Pons (tissue), 1 donor: ENCODE results near the gene STAMBP.
"Not testable (repeated sequence)": the region's sequence is repeated elsewhere in the genome, so short reads cannot be mapped to it uniquely, and the experiment has no call there.

Experiments used
- DNase-seq: peaks from one replicate; pipeline ENCODE4 v3.0.0-alpha.2; 2016; ENCODE audit warnings: low spot score

Gene STAMBP

DNA sequence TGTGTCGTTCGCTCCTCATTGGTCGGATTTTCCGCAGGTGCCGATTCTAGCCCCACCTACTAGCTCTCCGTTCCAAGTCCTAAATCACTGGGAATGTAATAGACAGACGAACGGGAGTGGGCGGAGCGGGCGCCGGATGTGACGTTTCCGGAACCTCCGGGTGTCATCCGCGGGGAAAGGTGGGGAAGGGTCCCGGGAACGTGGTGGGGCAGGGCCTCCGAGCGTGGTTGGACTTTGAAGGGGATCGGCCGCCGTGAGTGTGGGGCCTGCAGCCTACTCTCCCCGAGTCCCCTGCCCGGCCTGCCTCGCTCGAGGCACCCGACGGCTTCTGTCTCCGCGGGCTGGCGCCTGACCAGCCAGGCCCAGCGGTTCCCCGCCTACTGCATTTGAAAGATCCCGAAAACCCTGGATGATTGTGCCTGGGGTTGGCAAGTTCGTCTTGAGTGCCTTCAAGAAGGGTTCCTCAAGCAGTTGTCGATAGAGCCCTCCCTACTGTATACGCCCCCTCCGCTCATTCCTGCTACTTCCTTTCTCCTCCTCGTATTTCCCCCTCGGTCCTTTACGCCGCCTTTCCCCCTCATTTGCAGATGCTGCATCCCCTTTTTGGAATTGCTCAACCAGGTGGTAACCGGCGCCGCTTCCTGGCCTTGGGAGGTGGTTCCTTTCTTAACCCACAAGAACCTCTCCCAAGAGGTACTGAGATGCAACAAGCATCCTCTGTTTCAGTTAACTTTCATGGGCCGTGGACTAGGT, at the start of gene STAMBP:
STAMBP (plus strand) TSS at position 144 of the 753 bp plus-strand sequence. CDS start 1,896 bp downstream, outside the sequence.
- peak; percentile 99 for DNase-seq

- peak; percentile 98 for DNase-seq
Measured at GRCh38 chr2:73779467-73780236, 49.1 kb upstream of the STAMBP start, which contains the start of gene DUSP11. TSS of gene DUSP11 (minus strand) at chr2:73780103. CDS start at chr2:73779974, 129 bp downstream.

GRCh38 chr2:73780237-73780582, 48.6 kb upstream of the STAMBP start:
- DNase-seq: no peak

DNA sequence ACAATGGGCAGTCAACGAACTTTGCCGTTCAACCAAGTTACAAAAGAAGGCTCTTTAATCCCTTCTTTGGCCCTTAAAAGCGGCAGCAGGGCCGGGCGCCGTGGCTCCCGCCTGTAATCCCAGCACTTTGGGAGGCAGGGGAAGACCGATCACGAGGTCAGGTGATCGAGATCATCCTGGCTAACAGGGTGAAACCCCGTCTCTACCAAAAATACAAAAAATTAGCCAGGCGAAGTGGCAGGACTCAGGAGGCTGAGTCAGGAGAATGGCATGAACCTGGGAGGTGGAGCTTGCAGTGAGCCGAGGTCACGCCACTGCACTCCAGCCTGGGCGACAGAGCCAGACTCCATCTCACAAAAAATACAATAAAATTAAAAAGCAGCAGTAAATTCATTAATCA, 45.4 kb upstream of the STAMBP start:
- not testable (repeated sequence) for DNase-seq

GRCh38 chr2:73783883-73784282, 44.9 kb upstream of the STAMBP start, which contains the start of gene C2orf78:
TSS of gene C2orf78 (plus strand) at chr2:73784183. CDS start at chr2:73784310, 127 bp downstream.
- DNase-seq: not testable (repeated sequence)

GRCh38 chr2:73811878-73812277, 16.9 kb upstream of the STAMBP start:
- DNase-seq: no peak

DNA sequence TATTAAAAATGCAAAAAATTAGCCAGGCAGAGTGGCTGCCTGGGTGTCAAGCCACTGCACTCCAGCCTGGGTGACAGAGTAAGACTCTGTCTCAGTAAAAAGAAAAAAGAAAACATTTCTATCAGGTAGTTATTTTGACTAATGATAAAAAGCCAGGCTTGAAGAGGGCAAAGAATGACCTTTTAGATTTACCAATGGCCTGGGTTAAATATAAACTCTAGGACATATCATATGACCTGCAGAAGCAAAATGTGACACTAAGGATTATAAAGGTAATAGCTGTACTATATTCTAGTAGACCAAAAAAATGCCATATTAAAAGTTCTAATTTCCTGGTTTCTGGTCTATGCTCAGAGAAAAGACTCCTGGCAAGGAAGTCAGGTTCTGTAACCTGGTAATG, 16.1 kb upstream of the STAMBP start:
- no peak for DNase-seq

DNA sequence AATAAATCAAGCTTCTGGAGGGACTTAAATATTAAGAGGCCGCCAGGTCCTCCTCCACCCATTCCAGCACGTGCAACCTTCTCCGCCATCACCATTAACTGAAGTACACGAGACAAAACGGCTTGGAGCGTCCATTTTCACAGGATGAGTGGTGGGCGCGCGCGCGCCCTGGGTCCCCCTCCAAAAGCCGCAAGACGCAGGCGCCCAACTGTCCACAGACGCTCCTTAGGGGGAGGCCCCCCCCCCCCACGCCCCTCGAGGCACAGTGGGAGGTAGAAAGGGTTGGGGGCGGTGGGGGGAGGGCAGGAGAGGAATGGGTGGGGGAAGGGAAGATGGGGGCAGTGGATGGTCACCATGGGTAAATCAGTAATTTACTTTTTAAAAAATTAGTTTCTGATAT, 10.5 kb upstream of the STAMBP start:
- no peak for DNase-seq

GRCh38 chr2:73821227-73821626, 7.5 kb upstream of the STAMBP start:
- no peak for DNase-seq

DNA sequence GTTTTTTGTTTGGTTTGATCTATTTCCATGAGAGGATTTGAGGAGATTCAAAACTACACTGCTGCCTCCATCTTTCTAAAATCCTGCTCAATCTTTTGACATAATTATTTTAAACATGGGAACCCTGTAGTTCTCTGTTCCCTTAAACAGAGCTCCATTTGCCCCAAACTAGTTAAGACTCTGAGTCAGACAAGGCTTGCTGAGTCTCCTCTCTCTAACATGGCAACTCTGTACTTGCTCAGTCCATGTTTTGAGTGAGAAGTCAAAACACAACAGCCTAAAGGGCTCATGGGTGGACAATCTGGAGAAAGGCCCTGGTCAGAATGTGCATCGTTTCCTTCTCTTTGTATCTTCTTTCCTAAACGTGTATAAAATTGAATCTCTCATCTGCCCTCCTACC, 7.1 kb upstream of the STAMBP start:
- DNase-seq: no peak

DNA sequence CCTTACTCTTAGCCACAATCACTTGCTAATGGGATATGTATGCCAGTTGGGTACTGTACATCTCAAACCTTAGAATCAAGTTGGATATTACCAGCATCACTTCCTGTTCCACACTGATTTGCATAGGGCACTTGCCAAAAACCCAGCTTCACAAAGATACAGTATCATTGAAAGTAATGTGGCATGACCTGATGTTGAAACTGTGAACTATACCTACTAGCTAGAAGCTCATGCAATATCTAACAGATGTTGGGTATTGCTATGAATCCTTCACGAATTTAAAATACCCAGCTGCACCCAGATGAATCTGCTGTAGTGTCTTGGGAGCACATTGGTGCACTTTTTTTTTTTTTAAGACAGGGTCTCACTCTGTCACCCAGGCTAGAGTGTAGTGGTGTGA, 6.5 kb upstream of the STAMBP start:
- no peak for DNase-seq

DNA sequence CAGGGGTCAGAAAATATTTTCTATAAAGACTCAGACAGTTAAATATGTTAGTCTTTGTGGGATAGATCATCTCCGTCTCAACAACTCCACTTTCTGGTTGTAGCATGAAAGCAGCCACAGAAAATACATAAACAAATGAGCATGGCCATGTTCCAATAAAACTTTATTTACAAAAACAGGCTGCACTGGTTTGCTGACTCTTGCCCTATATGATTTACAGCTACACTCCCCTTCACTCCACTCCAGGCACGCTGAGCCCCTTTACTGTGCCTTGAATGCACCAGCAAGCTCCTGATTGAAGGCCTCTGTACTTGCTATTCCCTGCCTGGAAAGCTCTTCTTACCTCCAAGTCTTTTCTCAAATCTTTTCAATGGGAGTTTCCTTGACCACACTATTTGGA, 5.8 kb upstream of the STAMBP start:
- DNase-seq: no peak

GRCh38 chr2:73823416-73823815, 5.3 kb upstream of the STAMBP start:
- no peak for DNase-seq

- peak; percentile 84 for DNase-seq
Measured at GRCh38 chr2:73823916-73824523, 4.7 kb upstream of the STAMBP start.

DNA sequence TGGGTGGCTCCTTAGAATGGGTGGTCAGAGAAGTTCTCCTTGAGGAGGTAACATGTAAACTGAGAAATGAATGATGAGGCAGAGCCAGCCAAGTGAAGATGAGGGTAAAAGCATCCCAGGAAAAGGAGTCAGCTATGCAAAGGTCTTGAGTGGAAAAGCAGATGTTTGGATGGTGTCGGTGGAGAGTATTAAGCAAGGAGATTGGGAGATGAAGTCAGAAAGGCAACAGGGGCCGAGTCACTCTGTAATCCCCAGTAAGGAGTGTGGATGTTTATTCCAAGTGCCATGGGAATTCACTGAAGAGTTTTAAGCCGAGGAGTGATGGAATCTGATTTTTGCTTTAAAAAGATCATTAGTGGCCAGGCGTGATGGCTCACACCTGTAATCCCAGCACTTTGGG, 3.4 kb upstream of the STAMBP start:
- no peak for DNase-seq

DNA sequence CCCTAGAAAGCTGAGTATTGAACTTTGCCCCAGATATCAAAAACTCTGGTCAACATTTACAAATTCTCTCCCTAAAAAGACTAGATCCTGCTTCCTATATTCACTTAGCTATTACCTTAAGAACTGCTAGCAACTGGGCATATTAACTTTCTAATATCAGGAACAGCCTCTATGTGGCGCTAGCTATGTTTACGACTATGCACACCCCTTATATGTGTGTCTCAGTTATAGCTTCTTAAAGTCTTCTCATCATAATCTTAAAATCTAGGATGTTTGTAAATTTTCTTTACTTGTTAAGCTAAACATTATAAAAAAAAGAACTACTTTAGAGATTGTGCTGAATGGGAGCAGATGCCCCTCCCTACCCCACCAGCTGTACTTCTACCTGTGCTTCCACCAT, 1.7 kb upstream of the STAMBP start:
- peak; percentile 46 for DNase-seq

DNA sequence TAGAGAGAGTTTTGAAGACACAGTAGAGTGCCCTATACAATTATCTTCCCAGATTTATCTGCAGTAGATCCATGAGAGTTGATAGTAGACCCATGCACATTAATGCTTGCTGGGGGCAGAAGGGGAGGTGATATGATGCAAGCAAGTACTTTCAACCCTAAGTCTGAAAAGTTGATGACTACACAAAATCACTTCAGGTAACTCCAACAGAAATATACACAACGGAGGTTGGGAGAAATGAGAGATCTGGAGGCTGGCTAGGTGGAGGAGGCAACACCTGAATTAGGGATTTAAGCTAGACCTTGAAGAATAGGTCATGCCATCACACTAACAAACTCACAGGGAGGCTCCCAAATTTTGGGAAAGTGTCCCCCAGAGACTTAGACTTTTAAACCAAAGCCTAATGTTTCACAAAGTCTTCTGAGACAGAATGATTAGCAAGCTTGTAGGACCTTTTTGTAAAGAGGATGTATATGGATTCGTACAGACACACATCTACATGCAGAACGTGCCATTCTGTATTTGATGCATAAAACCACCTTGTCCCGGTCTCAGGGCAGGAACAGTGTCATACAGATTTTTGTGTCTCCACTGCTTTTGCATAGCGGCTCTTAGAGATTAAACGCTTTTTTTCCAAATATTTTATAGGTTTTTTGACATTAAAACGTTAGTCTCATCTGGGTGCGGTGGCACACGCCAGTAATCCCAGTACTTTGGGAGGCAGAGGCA, 937 bp upstream of the STAMBP start:
- no peak for DNase-seq

DNA sequence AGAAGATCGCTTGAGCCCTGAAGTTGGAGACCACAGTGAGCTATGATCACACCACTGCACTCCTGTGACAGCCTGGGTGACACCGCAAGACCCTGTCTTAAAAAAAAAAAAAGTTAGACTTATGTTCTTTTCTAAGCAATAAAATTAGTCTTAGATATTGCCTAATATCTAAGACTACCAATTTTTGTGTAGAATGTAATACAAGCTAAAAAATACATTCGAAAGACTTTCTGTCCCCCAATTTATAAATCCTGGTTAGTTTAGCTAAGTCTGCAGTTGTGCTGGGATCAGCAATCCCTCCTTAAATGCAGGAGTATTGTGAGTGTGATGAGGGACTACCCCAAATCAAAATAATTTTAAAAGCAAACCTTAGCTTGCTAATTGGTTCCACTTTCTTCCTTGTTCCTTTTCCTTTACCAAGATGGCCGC, 358 bp upstream of the STAMBP start:
- DNase-seq: no peak

DNA sequence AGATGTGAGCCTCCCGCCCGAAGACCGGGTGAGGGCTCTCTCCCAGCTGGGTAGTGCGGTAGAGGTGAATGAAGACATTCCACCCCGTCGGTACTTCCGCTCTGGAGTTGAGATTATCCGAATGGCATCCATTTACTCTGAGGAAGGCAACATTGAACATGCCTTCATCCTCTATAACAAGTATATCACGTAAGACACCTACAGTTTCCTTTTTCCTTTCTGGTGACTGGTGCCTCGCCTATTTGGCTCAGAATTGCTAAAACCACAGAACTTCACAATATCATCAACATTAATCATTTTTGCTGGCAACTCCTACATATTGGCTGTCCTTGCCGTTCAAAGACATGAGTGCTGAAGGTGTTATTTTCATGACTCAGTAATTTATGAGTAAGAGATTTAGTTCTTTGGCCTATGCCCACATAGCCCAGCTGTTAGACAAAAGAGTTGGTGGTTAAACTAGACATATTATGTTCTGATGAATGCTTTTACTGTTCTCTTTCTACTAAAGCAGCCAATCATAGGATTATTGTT, 2.2 kb downstream of the STAMBP start:
- DNase-seq: peak; percentile 85

- no peak for DNase-seq
Measured at GRCh38 chr2:73832930-73833329, 4.2 kb downstream of the STAMBP start.

DNA sequence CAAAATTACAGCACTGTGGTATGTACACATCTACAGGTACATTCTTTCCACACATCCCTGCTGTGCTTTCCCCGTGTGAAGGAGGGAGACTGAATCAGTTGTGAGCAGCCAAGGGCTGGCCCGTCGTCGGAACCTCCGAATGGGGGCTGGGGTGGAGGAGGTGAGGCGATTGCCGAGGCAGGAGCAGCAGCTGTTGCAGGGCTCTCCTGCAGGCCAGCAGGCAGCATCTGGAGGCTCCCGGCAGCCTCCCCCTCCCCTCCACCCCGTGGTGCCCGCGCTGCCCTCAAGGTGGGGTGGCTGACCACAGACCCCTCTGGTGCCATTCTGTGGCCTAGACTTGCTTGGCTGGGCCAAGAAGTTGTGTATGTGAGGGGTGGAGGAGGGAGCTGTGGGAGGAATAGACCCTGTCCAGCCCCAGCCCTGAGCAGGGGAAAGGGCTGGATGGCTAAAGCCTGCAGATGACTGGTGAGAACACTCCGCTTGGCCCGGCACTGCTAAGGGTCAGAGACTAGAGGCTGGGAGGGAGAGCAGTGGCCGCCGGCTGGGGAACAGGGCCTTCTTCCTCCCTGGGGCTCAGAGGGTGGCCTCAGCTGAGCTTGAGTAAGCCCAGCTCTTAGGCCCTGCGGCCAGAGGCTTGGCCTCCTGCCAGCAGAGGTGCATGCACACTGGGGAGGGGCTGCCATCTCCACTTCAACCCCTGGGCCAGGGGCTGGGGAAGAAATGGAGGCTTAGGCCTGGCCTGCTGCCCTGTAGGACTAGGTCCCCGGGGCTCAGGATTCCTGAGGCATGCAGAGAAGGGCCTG, 7.6 kb downstream of the STAMBP start:
- no peak for DNase-seq
